ENCODE measurements around the gene TRIB2.

DNA sequence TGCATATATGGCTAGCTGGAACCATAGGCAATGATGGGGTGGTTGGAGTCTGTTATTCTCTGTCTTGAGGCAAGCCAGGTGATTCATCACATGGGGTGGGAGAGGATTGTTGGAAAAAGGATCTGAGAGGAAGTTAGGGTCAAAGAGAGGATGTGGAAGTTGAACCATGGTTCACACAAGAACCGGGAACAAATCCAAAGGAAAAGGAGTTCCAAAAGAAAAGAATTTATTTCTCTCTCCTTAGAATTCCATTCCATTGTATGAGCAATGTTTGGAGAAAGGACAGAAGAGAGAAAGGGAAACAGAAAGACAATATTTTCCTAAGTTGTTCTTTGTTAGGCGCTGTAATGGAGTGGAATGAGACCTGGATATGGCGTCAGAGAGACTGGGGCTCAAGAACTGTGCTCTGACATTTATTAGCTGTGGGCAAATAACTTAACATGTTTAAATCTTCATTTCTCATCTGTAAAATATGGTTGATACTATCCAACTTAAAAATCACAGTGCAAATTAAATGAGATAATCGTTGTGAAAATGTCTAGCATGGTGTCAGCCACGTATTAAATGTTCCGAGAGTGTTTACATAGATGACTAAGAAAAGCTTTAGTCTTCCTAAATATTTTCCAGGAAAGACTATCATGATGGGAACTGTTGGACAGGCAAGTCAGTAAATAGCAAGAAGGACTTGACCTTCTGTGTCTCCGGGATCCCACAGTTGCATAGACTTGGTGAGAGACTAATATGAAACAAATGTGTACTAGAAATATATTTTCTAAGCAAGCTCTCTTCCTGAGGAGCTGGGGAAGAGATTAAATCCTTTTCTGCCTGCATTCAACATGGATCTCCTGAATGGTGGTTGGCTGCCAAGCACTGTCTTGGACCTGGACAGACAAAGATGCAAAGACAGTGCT lies 71.4 kb downstream of the TRIB2 start:
- TF ChIP-seq, protein P1, sequence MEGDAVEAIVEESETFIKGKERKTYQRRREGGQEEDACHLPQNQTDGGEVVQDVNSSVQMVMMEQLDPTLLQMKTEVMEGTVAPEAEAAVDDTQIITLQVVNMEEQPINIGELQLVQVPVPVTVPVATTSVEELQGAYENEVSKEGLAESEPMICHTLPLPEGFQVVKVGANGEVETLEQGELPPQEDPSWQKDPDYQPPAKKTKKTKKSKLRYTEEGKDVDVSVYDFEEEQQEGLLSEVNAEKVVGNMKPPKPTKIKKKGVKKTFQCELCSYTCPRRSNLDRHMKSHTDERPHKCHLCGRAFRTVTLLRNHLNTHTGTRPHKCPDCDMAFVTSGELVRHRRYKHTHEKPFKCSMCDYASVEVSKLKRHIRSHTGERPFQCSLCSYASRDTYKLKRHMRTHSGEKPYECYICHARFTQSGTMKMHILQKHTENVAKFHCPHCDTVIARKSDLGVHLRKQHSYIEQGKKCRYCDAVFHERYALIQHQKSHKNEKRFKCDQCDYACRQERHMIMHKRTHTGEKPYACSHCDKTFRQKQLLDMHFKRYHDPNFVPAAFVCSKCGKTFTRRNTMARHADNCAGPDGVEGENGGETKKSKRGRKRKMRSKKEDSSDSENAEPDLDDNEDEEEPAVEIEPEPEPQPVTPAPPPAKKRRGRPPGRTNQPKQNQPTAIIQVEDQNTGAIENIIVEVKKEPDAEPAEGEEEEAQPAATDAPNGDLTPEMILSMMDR (conservative IDR thresholded peaks at IDR 0.05; ENCODE audit: low read depth, low read length), result no peak
- TF ChIP-seq BHLHE40 (IDR thresholded peaks at IDR 0.05; ENCODE audit: low read depth, low read length), result no peak
- no peak for TF ChIP-seq SMC3 (IDR thresholded peaks at IDR 0.05; ENCODE audit: low read depth, low read length)
- TF ChIP-seq POLR2A (IDR thresholded peaks at IDR 0.05; ENCODE audit: low read depth, low read length), result no peak
- no peak for TF ChIP-seq FOS (IDR thresholded peaks at IDR 0.05; ENCODE audit: low read depth, low read length)
- TF ChIP-seq MAZ (IDR thresholded peaks at IDR 0.05; ENCODE audit: borderline replicate concordance, low read depth, low read length), result no peak
- no peak for TF ChIP-seq RCOR1 (IDR thresholded peaks at IDR 0.05; ENCODE audit: insufficient replicate concordance, low read length)
- no peak for TF ChIP-seq MXI1 (IDR thresholded peaks at IDR 0.05; ENCODE audit: borderline replicate concordance, low read depth, low read length)
- TF ChIP-seq CHD1 (IDR thresholded peaks at IDR 0.05; ENCODE audit: low read depth, low read length), result no peak
- TF ChIP-seq, protein P2, sequence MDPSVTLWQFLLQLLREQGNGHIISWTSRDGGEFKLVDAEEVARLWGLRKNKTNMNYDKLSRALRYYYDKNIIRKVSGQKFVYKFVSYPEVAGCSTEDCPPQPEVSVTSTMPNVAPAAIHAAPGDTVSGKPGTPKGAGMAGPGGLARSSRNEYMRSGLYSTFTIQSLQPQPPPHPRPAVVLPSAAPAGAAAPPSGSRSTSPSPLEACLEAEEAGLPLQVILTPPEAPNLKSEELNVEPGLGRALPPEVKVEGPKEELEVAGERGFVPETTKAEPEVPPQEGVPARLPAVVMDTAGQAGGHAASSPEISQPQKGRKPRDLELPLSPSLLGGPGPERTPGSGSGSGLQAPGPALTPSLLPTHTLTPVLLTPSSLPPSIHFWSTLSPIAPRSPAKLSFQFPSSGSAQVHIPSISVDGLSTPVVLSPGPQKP (IDR thresholded peaks at IDR 0.05; ENCODE audit: borderline replicate concordance, low read depth, low read length), result no peak
